SIG-M5 treated with dmso at 0.1 percent for 504 hours (cell line): ENCODE data around the gene STOML2.
"Not testable (repeated sequence)": the region's sequence is repeated elsewhere in the genome, so short reads cannot be mapped to it uniquely, and the experiment has no call there.

Experiments
- DNase-seq: peaks from one replicate; lab custom pipeline; 2025; ENCODE audit not compliant: unreplicated experiment; lab: John Stamatoyannopoulos, UW

STOML2 gene

DNA sequence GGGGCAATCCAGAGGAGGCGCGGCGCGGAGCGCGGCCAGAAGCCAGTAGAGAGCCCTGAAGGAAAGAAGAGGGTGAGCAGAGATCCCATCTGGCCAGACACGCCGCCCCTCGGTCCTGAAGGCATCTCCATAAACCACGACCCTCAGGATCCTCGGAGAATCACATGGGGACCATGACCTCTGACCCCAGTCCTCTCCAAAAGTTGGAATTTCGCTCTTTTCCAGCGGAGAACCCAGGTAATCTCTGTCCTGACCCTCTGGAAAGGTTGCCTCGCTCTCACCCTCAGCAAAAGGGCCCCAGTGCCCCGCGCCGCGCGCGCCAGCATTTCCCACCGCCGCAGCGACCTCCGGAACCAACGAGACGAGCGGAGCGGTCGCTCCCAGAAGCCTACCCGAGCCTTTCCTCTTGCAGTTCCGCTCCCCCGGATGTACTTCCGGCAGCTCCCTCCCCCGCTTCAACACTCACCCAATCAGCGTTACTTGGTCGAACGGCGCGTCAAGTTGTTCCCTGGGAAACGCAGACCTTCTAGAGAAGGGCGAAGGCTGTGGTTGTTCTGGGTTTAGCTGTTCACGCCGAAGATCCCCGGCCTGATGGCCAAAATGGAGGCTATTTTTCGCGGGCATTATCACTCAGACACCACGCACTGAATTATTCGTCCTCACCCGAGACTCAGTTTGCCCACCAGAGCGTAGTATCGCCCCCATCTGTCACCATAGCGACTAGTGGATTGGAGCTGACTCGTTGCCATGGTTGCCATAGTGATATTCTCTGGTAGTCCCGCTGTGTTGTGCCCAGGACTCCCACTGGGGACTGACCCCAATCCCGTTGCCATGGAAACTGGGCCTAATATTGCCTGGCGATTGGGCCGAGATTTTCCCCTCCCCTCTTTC, at the start of gene STOML2:
STOML2 (minus strand) TSS at position 363 of the 891 bp plus-strand sequence; CDS start at position 326, 37 bp downstream.
- peak; percentile 97 for DNase-seq

GRCh38 chr9:35147941-35148563, 45.1 kb upstream of the STOML2 start:
- DNase-seq, result not testable (repeated sequence)

- DNase-seq, result no peak
Measured at GRCh38 chr9:35142037-35142436, 39.1 kb upstream of the STOML2 start.

DNA sequence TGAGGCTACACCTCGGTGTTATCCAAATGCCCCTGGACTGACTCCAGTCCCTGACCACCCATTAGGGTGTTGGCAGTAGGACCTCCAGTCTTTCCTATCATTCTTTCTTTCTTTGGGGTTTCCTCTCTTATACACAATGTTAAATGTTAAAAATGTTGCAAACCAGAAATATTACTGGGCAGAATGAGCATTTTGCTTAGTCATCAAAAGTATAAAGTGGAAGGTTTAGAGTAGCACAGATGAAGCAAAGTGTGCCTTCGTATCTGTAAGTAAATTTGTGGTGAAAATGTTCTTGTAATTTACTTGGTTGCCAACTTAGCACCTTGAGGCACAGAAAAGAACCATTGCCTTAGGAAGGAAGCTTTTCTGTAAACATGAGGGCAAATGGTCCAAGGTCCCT, 37.2 kb upstream of the STOML2 start:
- no peak for DNase-seq

GRCh38 chr9:35136866-35137265, 33.9 kb upstream of the STOML2 start:
- no peak for DNase-seq

- no peak for DNase-seq
Measured at GRCh38 chr9:35135988-35136387, 33.1 kb upstream of the STOML2 start.

- no peak for DNase-seq
Measured at GRCh38 chr9:35134920-35135319, 32.0 kb upstream of the STOML2 start.

DNA sequence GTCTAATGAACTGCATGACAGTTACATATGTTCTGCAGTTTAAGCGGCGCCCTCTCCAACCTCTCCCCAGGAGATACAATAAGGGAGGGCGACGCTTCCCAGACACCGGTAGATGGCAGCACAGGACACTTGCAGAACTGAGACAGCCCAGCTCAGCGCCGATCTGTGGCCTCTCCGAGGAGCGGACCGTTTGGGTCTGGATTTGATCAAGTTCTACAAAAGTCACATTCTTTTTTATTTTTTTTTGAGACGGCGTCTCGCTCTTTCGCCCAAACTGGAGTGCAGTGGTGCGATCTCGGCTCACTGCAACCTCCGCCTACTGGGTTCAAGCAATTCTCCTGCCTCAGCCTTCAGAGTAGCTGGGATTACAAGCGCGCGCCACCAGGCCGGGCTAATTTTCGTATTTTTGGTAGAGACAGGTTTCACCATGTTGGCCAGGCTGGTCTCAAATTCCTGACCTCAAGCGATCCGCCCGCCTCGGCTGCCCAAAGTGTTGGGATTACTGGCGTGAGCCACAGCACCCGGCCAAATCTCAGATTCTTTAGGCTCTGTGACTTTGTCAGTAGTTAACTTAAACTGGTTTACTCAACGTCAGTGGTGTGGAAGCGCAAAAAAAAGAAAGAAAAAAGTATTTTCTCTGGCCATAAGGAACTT, 14.1 kb upstream of the STOML2 start:
- DNase-seq, result peak; percentile 92

- no peak for DNase-seq
Measured at GRCh38 chr9:35116539-35116897, 13.6 kb upstream of the STOML2 start.

- peak; percentile 96 for DNase-seq
Measured at GRCh38 chr9:35115680-35116538, 13.0 kb upstream of the STOML2 start, which contains the start of gene ATOSB. Gene ATOSB (minus strand): TSS chr9:35115862. CDS start chr9:35108274, 7,588 bp downstream.

- DNase-seq, result peak; percentile 75
Measured at GRCh38 chr9:35114840-35115628, 12.1 kb upstream of the STOML2 start.

GRCh38 chr9:35114113-35114839, 11.3 kb upstream of the STOML2 start:
- DNase-seq, result peak; percentile 93

DNA sequence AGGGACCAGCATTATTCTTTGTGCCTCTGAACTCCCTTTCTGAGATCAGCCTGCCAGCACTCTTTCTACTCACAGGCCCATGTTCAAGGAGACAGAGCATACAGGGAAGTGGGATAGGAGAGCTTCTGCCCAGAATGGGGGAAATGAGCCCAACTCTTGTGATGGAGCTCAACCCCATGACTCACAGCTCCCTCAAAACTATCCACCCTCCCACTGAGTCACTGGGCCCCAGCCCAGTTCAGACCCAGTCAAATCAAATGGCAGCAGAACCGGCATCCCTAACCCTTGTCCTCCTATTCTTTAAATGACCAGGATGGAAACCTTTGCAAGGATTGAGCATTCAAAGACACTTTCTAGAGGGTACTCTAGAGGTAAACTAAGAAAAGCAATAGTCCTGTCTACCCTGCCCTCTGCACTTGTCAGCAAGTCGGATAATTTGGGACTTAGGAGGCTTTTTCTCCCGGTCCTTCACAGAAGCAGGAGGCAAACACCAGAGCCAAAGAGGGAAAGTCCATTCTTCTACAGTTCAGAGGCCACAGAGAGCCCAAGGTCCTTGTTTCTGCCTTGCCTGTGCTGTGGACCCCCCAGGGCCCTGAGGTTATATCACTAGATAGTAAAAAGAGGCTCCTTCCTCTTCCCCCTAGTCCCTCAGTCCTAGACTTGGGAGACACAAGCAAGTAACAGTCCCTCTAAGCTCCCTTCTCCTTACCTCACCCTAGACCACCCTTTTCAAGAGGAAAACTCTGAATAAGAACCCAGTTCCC, 9.5 kb upstream of the STOML2 start:
- DNase-seq, result peak; percentile 3

DNA sequence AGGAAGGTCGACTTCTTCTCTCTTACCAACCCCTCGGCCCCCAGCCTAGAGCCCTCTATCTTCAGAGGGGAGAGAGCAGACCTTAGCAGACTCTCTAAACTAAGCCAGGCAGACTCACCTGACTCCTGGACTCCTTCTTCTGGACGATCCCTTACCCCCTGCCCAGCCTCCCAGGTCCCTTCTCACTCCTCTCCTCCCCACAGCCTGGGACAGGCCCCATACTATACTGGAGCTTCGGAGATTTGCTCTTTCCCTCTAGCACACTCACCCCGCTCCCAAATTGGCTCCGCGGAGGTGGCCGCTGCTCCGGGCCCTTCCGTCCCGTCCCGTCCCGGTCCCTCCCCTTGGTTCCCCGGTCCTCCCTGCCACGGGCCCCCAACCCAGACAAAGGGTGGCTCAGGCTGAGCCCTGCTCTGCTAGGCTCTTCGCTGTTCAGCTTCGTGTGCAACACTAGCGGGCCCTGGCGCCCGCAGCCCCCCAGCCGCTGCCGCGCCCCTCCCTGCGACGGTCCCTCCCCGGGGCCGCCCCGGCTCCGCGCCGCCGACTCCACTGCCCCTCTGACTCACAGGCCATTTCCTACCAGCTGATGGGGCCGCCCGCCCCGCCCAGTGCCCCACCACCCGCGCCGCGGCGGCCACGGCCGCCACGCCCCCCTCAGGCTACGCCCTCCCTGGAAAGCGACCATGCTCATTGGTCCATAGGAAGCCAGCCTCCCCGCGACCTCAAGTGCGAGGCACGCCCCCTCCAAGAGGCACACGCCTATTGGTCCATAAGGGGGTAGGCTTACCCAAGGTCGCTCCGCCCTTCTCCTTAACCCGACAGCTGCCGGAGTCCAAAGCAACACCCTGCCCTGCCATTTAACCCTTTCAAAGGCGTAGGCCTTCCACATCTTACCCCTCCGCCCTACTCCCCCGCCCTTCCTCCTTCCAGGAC, 8.3 kb upstream of the STOML2 start:
- peak; percentile 95 for DNase-seq

GRCh38 chr9:35110327-35110761, 7.4 kb upstream of the STOML2 start:
- no peak for DNase-seq

- DNase-seq, result no peak
Measured at GRCh38 chr9:35108946-35109575, 6.1 kb upstream of the STOML2 start.

DNA sequence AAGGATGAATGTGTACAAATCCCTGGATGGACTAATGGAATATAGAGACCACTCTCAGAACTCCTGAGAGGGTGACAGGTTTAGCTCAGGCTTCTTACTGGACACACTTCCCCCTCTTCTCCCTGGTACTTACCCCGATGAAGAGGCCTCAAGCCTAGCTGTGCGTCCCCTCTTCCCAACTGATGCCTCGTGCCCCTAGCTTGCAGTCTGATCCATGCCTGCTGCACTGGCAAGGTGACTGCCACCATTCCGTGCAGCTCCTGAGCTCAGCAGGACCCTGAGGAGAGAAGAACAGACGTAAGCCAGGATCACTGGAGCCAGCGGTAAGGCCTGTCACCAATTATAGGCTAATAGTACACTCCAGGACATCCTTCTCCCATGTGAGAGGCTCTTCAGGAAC, 5.5 kb upstream of the STOML2 start:
- no peak for DNase-seq
